Measurements from ENCODE around the gene GPS1. TPM values are rescaled to one million over a fixed set of nuclear protein-coding genes. Genes with fewer than 3 reads are reported as not detected.

Gene GPS1
- total and polyA plus RNA-seq, 4 donors, result 63.4 to 165 (median 138) TPM

GRCh38 chr17:82041144-82041814 lies 10.4 kb upstream of the GPS1 start:
- H3K4me1 ChIP-seq (ENCODE audit: control insufficient read depth, insufficient read depth, low read length), result peaks cover 16% of the 10 kb centered on the region
- no peaks in the 10 kb centered on the region for H3K27me3 ChIP-seq (ENCODE audit: control insufficient read depth, insufficient read depth, low read length)
- DNase-seq (ENCODE audit: low read depth in 4 of 6, low spot score in 6 of 6), result no peak
- H3K4me3 ChIP-seq (ENCODE audit: low read depth, low read length), result no peak overlapping the region
- H3K9me3 ChIP-seq (ENCODE audit: control insufficient read depth, insufficient read depth, low read length), result no peaks in the 10 kb centered on the region
- 70% methylated on average over 6 of the region's 17 CpGs for WGBS (ENCODE audit: insufficient coverage)
- peaks cover 10% of the 10 kb centered on the region for H3K36me3 ChIP-seq (ENCODE audit: control insufficient read depth, insufficient read depth, low read length)
- no peak overlapping the region for H3K27ac ChIP-seq (ENCODE audit: low read depth, low read length)

- peaks cover 15% of the 10 kb centered on the region for H3K36me3 ChIP-seq (ENCODE audit: control insufficient read depth, insufficient read depth, low read length)
- DNase-seq (ENCODE audit: low read depth in 4 of 6, low spot score in 6 of 6), result no peak
- WGBS (ENCODE audit: insufficient coverage), result 92% methylated on average over 9 of the region's 9 CpGs
These were observed 9.0 kb upstream of the GPS1 start for GRCh38 chr17:82042649-82043048.

GRCh38 chr17:82043507-82043906 lies 8.2 kb upstream of the GPS1 start:
- H3K4me1 ChIP-seq (ENCODE audit: control insufficient read depth, insufficient read depth, low read length), result no peaks in the 10 kb centered on the region
- no peak for DNase-seq (ENCODE audit: low read depth in 4 of 6, low spot score in 6 of 6)
- H3K4me3 ChIP-seq (ENCODE audit: low read depth, low read length), result no peak overlapping the region
- no peak overlapping the region for H3K27ac ChIP-seq (ENCODE audit: low read depth, low read length)
- no peaks in the 10 kb centered on the region for H3K9me3 ChIP-seq (ENCODE audit: control insufficient read depth, insufficient read depth, low read length)
- H3K27me3 ChIP-seq (ENCODE audit: control insufficient read depth, insufficient read depth, low read length), result no peaks in the 10 kb centered on the region
- 45% methylated on average over 15 of the region's 16 CpGs for WGBS (ENCODE audit: insufficient coverage)
- H3K36me3 ChIP-seq (ENCODE audit: control insufficient read depth, insufficient read depth, low read length), result peaks cover 24% of the 10 kb centered on the region

More at GRCh38 chr17:82042649-82043048, 9.0 kb upstream of the GPS1 start:
- H3K9me3 ChIP-seq (ENCODE audit: control insufficient read depth, insufficient read depth, low read length), result no peaks in the 10 kb centered on the region
- H3K27ac ChIP-seq (ENCODE audit: low read depth, low read length), result no peak overlapping the region
- H3K4me1 ChIP-seq (ENCODE audit: control insufficient read depth, insufficient read depth, low read length), result peaks cover 8% of the 10 kb centered on the region
- no peak overlapping the region for H3K4me3 ChIP-seq (ENCODE audit: low read depth, low read length)
- H3K27me3 ChIP-seq (ENCODE audit: control insufficient read depth, insufficient read depth, low read length), result no peaks in the 10 kb centered on the region

- Histone ChIP-seq H3K36me3 (ENCODE audit: control insufficient read depth, insufficient read depth, low read length) (peaks cover 48% of the 10 kb centered on the region), H3K4me3 (ENCODE audit: low read depth, low read length) (no peak overlapping the region), H3K9me3 (ENCODE audit: control insufficient read depth, insufficient read depth, low read length) (no peaks in the 10 kb centered on the region), H3K4me1 (ENCODE audit: control insufficient read depth, insufficient read depth, low read length) (peaks cover 16% of the 10 kb centered on the region), H3K27me3 (ENCODE audit: control insufficient read depth, insufficient read depth, low read length) (no peaks in the 10 kb centered on the region), H3K27ac (ENCODE audit: low read depth, low read length) (no peak overlapping the region)
- WGBS (ENCODE audit: insufficient coverage), result 87% methylated on average over 12 of the region's 14 CpGs
- DNase-seq (ENCODE audit: low read depth in 4 of 6, low spot score in 6 of 6), result no peak
These were observed 5.7 kb upstream of the GPS1 start for GRCh38 chr17:82045936-82046484.

GRCh38 chr17:82046903-82047302 lies 4.8 kb upstream of the GPS1 start:
- Histone ChIP-seq H3K4me1 (ENCODE audit: control insufficient read depth, insufficient read depth, low read length) (peaks cover 17% of the 10 kb centered on the region), H3K27me3 (ENCODE audit: control insufficient read depth, insufficient read depth, low read length) (no peaks in the 10 kb centered on the region), H3K27ac (ENCODE audit: low read depth, low read length) (no peak overlapping the region), H3K9me3 (ENCODE audit: control insufficient read depth, insufficient read depth, low read length) (no peaks in the 10 kb centered on the region), H3K36me3 (ENCODE audit: control insufficient read depth, insufficient read depth, low read length) (peaks cover 48% of the 10 kb centered on the region), H3K4me3 (ENCODE audit: low read depth, low read length) (no peak overlapping the region)
- no peak for DNase-seq (ENCODE audit: low read depth in 4 of 6, low spot score in 6 of 6)
- WGBS (ENCODE audit: insufficient coverage), result 92% methylated on average over 17 of the region's 21 CpGs

GRCh38 chr17:82047379-82047778 lies 4.3 kb upstream of the GPS1 start:
- Histone ChIP-seq H3K36me3 (ENCODE audit: control insufficient read depth, insufficient read depth, low read length) (peaks cover 48% of the 10 kb centered on the region), H3K4me3 (ENCODE audit: low read depth, low read length) (no peak overlapping the region), H3K4me1 (ENCODE audit: control insufficient read depth, insufficient read depth, low read length) (peaks cover 20% of the 10 kb centered on the region), H3K9me3 (ENCODE audit: control insufficient read depth, insufficient read depth, low read length) (no peaks in the 10 kb centered on the region), H3K27me3 (ENCODE audit: control insufficient read depth, insufficient read depth, low read length) (no peaks in the 10 kb centered on the region), H3K27ac (ENCODE audit: low read depth, low read length) (no peak overlapping the region)
- WGBS (ENCODE audit: insufficient coverage), result 95% methylated on average over 24 of the region's 24 CpGs
- no peak for DNase-seq (ENCODE audit: low read depth in 4 of 6, low spot score in 6 of 6)

GRCh38 chr17:82047914-82048570 lies 3.7 kb upstream of the GPS1 start:
- H3K36me3 ChIP-seq (ENCODE audit: control insufficient read depth, insufficient read depth, low read length), result peaks cover 49% of the 10 kb centered on the region
- WGBS (ENCODE audit: insufficient coverage), result 76% methylated on average over 25 of the region's 25 CpGs
- H3K27me3 ChIP-seq (ENCODE audit: control insufficient read depth, insufficient read depth, low read length), result no peaks in the 10 kb centered on the region
- no peak for DNase-seq (ENCODE audit: low read depth in 4 of 6, low spot score in 6 of 6)
- H3K4me3 ChIP-seq (ENCODE audit: low read depth, low read length), result no peak overlapping the region
- H3K9me3 ChIP-seq (ENCODE audit: control insufficient read depth, insufficient read depth, low read length), result no peaks in the 10 kb centered on the region
- peaks cover 27% of the 10 kb centered on the region for H3K4me1 ChIP-seq (ENCODE audit: control insufficient read depth, insufficient read depth, low read length)
- H3K27ac ChIP-seq (ENCODE audit: low read depth, low read length), result no peak overlapping the region

- Histone ChIP-seq H3K36me3 (ENCODE audit: control insufficient read depth, insufficient read depth, low read length) (peaks cover 54% of the 10 kb centered on the region), H3K4me1 (ENCODE audit: control insufficient read depth, insufficient read depth, low read length) (peaks cover 32% of the 10 kb centered on the region), H3K9me3 (ENCODE audit: control insufficient read depth, insufficient read depth, low read length) (no peaks in the 10 kb centered on the region), H3K4me3 (ENCODE audit: low read depth, low read length) (no peak overlapping the region), H3K27me3 (ENCODE audit: control insufficient read depth, insufficient read depth, low read length) (no peaks in the 10 kb centered on the region), H3K27ac (ENCODE audit: low read depth, low read length) (no peak overlapping the region)
- WGBS (ENCODE audit: insufficient coverage), result 88% methylated on average over 20 of the region's 20 CpGs
- DNase-seq (ENCODE audit: low read depth in 4 of 6, low spot score in 6 of 6), result no peak
These were observed 3.1 kb upstream of the GPS1 start for GRCh38 chr17:82048571-82048971.

- Histone ChIP-seq H3K27ac (ENCODE audit: low read depth, low read length) (no peak overlapping the region), H3K4me1 (ENCODE audit: control insufficient read depth, insufficient read depth, low read length) (peaks cover 37% of the 10 kb centered on the region), H3K4me3 (ENCODE audit: low read depth, low read length) (no peak overlapping the region), H3K27me3 (ENCODE audit: control insufficient read depth, insufficient read depth, low read length) (no peaks in the 10 kb centered on the region), H3K9me3 (ENCODE audit: control insufficient read depth, insufficient read depth, low read length) (no peaks in the 10 kb centered on the region), H3K36me3 (ENCODE audit: control insufficient read depth, insufficient read depth, low read length) (peaks cover 60% of the 10 kb centered on the region)
- DNase-seq (ENCODE audit: low read depth in 4 of 6, low spot score in 6 of 6), result no peak
- WGBS (ENCODE audit: insufficient coverage), result 94% methylated on average over 5 of the region's 8 CpGs
These were observed 2.6 kb upstream of the GPS1 start for GRCh38 chr17:82049106-82049505.

- no peak for DNase-seq (ENCODE audit: low read depth in 4 of 6, low spot score in 6 of 6)
- Histone ChIP-seq H3K4me3 (ENCODE audit: low read depth, low read length) (no peak overlapping the region), H3K36me3 (ENCODE audit: control insufficient read depth, insufficient read depth, low read length) (peaks cover 64% of the 10 kb centered on the region), H3K4me1 (ENCODE audit: control insufficient read depth, insufficient read depth, low read length) (peaks cover 39% of the 10 kb centered on the region), H3K27me3 (ENCODE audit: control insufficient read depth, insufficient read depth, low read length) (no peaks in the 10 kb centered on the region), H3K27ac (ENCODE audit: low read depth, low read length) (no peak overlapping the region), H3K9me3 (ENCODE audit: control insufficient read depth, insufficient read depth, low read length) (no peaks in the 10 kb centered on the region)
- WGBS (ENCODE audit: insufficient coverage), result 98% methylated on average over 14 of the region's 16 CpGs
These were observed 2.2 kb upstream of the GPS1 start for GRCh38 chr17:82049521-82049971.

Data from spinal cord (tissue), 10 donors.